Neutrophil (primary cell): ENCODE data around the gene MRPL54.

Source experiments
- H3K27ac ChIP-seq: fragments of 200-600 bp; sonication (generic); 2 replicates; pipeline ENCODE4 v1.5.1; 2016; ENCODE audit warnings: mild to moderate bottlenecking, moderate library complexity
- H3K27me3 ChIP-seq: fragments of 200-600 bp; sonication (generic); 2 replicates; pipeline ENCODE4 v1.6.0; 2016; ENCODE audit warnings: mild to moderate bottlenecking
- H3K36me3 ChIP-seq: fragments of 200-600 bp; sonication (generic); 2 replicates; pipeline ENCODE4 v1.5.1; 2017
- H3K4me1 ChIP-seq, 2 experiments: fragments of 200-600 bp in 1 of 2; sonication (generic) in 1 of 2; 1 replicate in 1 of 2; 2 replicates in 1 of 2; pipeline versions ENCODE4 v1.5.1 to v1.6.1; 2013 to 2016; ENCODE audit warnings: low read depth in 1 of 2, low read length in 1 of 2, mild to moderate bottlenecking in 1 of 2, moderate library complexity in 1 of 2; ENCODE audit not compliant: control insufficient read depth in 1 of 2, insufficient read depth in 1 of 2
- H3K4me3 ChIP-seq, 2 experiments: fragments of 200-600 bp in 1 of 2; sonication (generic) in 1 of 2; 1 replicate in 1 of 2; 2 replicates in 1 of 2; pipeline ENCODE4 v1.5.1; 2013 to 2016; ENCODE audit warnings: low read depth in 1 of 2, low read length in 1 of 2, mild to moderate bottlenecking in 1 of 2, moderate library complexity in 1 of 2
- H3K9me3 ChIP-seq: fragments of 200-600 bp; sonication (generic); 2 replicates; pipeline ENCODE4 v1.5.1; 2016
- TF ChIP-seq, protein P1 (sequence below): fragments of 200-600 bp; sonication (generic); IDR thresholded peaks from 2 replicates; pipeline ENCODE4 v1.5.1; 2016; ENCODE audit warnings: antibody characterized with exemption

Gene MRPL54

DNA sequence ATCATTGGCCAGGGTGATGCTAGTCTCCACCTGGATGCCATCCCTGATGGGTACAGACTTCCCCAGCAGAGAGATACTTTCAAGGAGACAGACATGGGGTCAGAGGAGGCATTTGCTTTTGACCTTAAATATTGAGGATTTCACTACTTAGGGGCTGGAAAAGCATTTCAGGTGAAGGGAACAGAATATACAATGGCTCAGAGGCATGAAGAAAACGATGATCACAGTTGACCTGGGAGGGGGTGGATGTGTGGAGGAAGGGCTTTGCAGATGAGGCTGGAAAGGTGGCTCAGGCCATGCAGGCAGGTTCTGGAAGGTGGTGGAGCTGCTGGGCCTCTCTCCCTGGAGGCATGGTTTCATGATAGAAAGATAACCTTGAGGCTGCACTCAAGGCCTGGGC lies 19.8 kb downstream of the MRPL54 start:
- H3K36me3 ChIP-seq = no peaks in the 10 kb centered on the region

DNA sequence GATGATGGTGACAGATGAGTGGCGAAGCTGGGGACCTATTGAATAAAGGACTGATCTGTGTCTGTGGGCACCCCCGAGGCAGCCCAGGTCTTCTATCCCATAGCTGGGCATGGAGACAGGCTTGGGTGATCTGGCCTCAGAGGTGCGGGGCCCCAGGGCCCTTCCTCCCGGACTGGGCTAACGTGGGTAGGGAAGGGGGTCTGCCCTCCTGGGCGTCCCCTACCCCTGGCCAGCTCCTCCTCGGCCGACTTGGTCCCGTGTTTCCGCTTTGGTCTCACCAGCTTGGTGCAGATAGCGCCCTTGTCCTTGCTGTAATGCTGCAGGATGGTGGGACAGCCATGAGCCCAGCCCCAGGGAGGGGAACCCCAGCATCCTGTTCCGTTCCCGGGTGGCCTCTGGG lies 20.4 kb downstream of the MRPL54 start:
- H3K4me1 ChIP-seq = peaks cover 13 to 15% of the 10 kb centered on the region in 2 experiments

More for the DNA sequence above, 19.8 kb downstream of the MRPL54 start:
- peaks cover 35% of the 10 kb centered on the region for H3K27me3 ChIP-seq
- H3K9me3 ChIP-seq = peaks cover 19% of the 10 kb centered on the region
- H3K4me1 ChIP-seq = peaks cover 13 to 15% of the 10 kb centered on the region in 2 experiments
- no peak overlapping the region for H3K27ac ChIP-seq
- TF ChIP-seq, protein P1, sequence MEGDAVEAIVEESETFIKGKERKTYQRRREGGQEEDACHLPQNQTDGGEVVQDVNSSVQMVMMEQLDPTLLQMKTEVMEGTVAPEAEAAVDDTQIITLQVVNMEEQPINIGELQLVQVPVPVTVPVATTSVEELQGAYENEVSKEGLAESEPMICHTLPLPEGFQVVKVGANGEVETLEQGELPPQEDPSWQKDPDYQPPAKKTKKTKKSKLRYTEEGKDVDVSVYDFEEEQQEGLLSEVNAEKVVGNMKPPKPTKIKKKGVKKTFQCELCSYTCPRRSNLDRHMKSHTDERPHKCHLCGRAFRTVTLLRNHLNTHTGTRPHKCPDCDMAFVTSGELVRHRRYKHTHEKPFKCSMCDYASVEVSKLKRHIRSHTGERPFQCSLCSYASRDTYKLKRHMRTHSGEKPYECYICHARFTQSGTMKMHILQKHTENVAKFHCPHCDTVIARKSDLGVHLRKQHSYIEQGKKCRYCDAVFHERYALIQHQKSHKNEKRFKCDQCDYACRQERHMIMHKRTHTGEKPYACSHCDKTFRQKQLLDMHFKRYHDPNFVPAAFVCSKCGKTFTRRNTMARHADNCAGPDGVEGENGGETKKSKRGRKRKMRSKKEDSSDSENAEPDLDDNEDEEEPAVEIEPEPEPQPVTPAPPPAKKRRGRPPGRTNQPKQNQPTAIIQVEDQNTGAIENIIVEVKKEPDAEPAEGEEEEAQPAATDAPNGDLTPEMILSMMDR = no peak
- H3K4me3 ChIP-seq = no peak overlapping the region

DNA sequence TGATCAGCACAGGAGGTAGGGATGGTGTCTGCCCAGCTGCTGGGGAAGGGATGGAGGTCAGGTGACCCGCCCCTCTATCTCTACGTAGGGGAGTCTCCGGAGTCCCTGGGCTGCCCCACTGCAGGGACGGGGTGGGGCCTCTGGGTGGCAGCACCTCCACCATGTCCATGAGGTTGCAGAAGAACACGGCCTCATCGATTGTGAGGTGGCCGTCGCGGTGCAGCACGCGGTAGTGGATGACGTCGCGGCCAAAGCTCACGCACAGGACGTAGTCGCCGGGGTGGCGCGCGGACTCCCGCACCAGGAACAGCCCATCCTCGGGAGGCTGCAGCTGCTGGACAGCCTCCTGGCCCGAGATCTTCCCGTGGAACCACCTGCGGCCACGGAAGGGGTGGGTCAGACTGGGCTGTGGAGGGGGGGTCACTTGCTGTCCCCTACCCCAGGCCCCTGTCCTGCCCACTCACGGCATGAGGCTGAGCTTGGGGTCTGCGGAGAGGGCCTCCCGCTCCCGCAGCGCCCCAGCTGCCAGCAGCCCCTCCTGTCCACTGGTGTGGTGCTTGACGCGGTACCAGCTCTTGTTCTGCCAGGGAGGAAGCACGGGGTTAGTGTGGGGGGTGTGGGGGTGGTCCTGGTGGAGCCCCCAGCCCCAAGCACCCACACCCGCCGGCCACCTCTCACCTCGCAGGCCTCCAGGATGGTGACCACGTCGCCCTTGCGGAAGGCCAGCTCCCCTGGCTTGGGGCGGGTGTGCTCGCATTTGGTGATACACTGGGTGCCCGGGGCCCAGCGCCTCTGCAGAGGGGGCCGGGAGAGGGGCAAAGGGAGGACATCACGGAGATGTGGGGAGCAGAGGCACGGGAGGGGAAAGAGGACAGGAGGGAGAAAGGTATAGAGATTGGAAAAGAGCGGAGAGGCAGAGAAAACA lies 21.4 kb downstream of the MRPL54 start:
- Histone ChIP-seq H3K36me3 (no peaks in the 10 kb centered on the region), H3K9me3 (peaks cover 19% of the 10 kb centered on the region), H3K27ac (no peak overlapping the region), H3K27me3 (peaks cover 47% of the 10 kb centered on the region), H3K4me3 (no peak overlapping the region), H3K4me1 (peaks cover 13 to 15% of the 10 kb centered on the region in 2 experiments)
- TF ChIP-seq, protein P1 = peak; percentile 51

More for the DNA sequence above, 20.4 kb downstream of the MRPL54 start:
- no peaks in the 10 kb centered on the region for H3K36me3 ChIP-seq
- H3K9me3 ChIP-seq = peaks cover 19% of the 10 kb centered on the region
- H3K4me3 ChIP-seq = no peak overlapping the region
- H3K27me3 ChIP-seq = peaks cover 40% of the 10 kb centered on the region
- TF ChIP-seq, protein P1 = no peak
- no peak overlapping the region for H3K27ac ChIP-seq

DNA sequence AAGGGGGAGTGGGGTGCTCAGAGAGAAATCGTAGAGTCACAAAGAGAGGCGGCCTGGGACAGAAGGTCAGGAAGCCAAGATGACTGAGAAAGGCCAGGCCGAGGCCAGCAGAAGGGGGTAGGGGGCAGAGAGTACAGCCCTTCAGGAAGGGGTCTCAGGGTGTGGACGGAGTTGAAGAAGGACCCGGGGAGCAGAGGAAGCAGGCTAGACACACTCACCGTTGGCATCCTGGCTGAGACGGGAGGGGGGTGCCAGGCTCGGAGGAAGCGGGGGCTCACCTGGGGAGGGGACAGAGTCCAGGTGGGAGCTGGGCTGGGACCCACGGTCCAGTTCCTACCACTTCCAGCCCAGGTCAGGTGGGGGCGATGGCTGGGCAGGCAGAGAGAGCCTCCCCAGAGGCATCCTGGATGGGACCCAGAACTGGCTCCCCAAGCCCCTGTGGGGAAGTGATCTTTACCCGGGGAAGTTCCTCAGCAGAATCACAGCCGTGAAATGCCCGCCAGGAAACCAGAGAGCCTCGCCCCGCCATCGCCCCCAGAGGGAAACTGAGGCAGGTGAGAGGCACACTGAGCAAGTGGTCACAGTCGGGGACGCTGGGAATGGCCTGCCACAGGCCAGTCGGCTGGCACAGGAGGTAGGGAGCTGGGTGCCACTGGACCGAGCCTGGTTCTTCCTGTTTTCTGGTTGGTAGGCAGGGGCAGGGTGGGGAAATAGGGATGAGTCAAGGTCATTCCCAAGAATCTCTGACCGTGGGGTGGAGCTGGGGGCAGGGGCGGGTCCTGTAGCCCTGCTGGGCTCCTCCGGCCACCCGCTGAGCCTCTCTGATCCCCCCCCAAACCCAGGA lies 22.3 kb downstream of the MRPL54 start:
- H3K4me3 ChIP-seq = peak overlapping the region; percentile 47 to 57
- TF ChIP-seq, protein P1 = no peak

DNA sequence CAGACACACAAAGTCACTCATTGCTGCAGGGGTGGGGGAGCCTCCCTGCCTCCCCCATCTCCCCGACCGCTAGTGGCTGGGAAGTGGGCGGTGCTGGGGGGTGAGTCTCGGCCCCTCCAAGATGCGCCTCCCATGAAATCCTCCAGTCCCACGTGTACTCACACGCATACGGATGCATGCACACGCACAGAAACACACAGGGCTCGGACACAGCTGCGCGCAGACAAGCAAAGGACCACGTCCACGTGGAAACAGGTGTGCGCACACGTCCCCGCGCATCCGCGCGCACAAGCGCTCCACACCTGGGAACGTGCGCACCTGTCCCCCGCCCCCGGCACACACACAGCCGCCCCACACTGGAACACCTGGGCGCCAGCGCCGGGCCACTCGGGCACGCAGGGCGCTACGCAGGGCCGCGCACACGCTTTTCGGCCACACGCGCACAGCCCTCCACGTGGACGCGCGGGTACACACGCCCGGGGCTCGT lies 23.0 kb downstream of the MRPL54 start:
- Histone ChIP-seq H3K27ac (no peak overlapping the region), H3K4me3 (peak overlapping the region; percentile 47 to 57), H3K27me3 (peaks cover 63% of the 10 kb centered on the region), H3K9me3 (peaks cover 19% of the 10 kb centered on the region), H3K36me3 (no peaks in the 10 kb centered on the region), H3K4me1 (peaks cover 13 to 15% of the 10 kb centered on the region in 2 experiments)
- TF ChIP-seq, protein P1 = no peak

More for the DNA sequence above, 22.3 kb downstream of the MRPL54 start:
- peaks cover 13 to 15% of the 10 kb centered on the region in 2 experiments for H3K4me1 ChIP-seq
- no peak overlapping the region for H3K27ac ChIP-seq
- H3K9me3 ChIP-seq = peaks cover 19% of the 10 kb centered on the region
- H3K27me3 ChIP-seq = peaks cover 56% of the 10 kb centered on the region
- no peaks in the 10 kb centered on the region for H3K36me3 ChIP-seq
